Rectal smooth muscle tissue (tissue), 1 donor: ENCODE data around the gene IL17REL.

Experiments
- H3K27ac ChIP-seq: one replicate; pipeline ENCODE4 v1.7.0; 2013; ENCODE audit warnings: low read depth, low read length, inconsistent platforms
- H3K27me3 ChIP-seq: one replicate; pipeline ENCODE4 v1.7.0; 2013; ENCODE audit warnings: low read length; ENCODE audit not compliant: control insufficient read depth, insufficient read depth
- H3K36me3 ChIP-seq: one replicate; pipeline ENCODE4 v1.7.0; 2013; ENCODE audit warnings: low read length; ENCODE audit not compliant: control insufficient read depth, insufficient read depth
- H3K4me1 ChIP-seq: one replicate; pipeline ENCODE4 v1.7.0; 2013; ENCODE audit warnings: low read length; ENCODE audit not compliant: control insufficient read depth, insufficient read depth
- H3K4me3 ChIP-seq: one replicate; pipeline ENCODE4 v1.7.0; 2013; ENCODE audit warnings: low read length
- H3K9ac ChIP-seq: one replicate; pipeline ENCODE4 v1.7.0; 2013; ENCODE audit warnings: low read length

IL17REL gene

DNA sequence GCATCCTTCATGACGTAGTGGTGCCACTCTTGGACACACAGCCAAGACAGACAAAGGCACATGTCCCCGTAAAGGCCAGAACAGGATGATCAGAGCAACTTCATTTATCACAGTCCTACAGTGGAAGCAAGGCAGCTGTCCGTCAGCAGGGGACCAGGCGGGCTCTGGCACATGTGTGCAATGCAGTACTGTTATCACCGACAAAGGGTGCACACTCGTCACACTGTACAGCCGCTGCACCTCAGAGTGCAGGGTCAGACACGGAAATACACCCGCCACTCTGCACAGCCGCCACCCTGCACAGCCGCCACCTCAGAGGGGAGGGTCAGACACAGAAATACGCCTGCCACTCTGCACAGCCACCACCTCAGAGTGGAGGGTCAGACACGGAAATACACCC, 13.4 kb upstream of the IL17REL start:
- H3K4me1 ChIP-seq: no peaks in the 10 kb centered on the region
- no peak overlapping the region for H3K27ac ChIP-seq
- H3K4me3 ChIP-seq: no peak overlapping the region
- H3K36me3 ChIP-seq: no peaks in the 10 kb centered on the region
- no peak overlapping the region for H3K9ac ChIP-seq
- H3K27me3 ChIP-seq: peaks cover 4% of the 10 kb centered on the region

- peaks cover 3% of the 10 kb centered on the region for H3K27me3 ChIP-seq
- no peak overlapping the region for H3K4me3 ChIP-seq
- H3K4me1 ChIP-seq: no peaks in the 10 kb centered on the region
- H3K9ac ChIP-seq: no peak overlapping the region
- no peaks in the 10 kb centered on the region for H3K36me3 ChIP-seq
- H3K27ac ChIP-seq: no peak overlapping the region
Measured at GRCh38 chr22:50022171-50022819, 9.7 kb upstream of the IL17REL start.

GRCh38 chr22:50020606-50021005, 8.0 kb upstream of the IL17REL start:
- Histone ChIP-seq H3K27ac (no peak overlapping the region), H3K4me3 (no peak overlapping the region), H3K36me3 (no peaks in the 10 kb centered on the region), H3K9ac (no peak overlapping the region), H3K27me3 (peaks cover 3% of the 10 kb centered on the region), H3K4me1 (no peaks in the 10 kb centered on the region)

DNA sequence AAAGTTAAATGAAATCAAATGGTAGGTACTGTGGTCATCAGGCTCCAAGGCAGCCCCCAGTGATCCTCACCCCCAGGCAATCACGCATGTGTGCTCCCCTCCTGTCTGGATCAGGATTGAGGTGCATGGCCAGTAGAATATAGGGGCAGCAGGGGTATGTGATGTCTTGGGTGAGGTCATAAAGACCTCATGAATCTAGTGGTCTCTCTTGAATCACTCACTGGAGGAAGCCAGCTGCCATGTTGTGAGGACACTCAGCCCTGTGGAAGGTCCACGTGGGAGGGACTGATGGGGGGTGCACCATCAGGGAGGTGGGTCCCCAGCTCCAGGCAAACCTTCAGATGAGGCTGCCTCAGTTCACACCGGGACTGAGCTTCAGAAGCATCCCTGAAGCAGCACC, 6.8 kb upstream of the IL17REL start:
- Histone ChIP-seq H3K27me3 (peaks cover 11% of the 10 kb centered on the region), H3K27ac (no peak overlapping the region)

GRCh38 chr22:50018608-50019285, 6.2 kb upstream of the IL17REL start:
- H3K27ac ChIP-seq: no peak overlapping the region
- H3K36me3 ChIP-seq: no peaks in the 10 kb centered on the region
- peaks cover 17% of the 10 kb centered on the region for H3K27me3 ChIP-seq
- H3K4me1 ChIP-seq: no peaks in the 10 kb centered on the region
- H3K4me3 ChIP-seq: no peak overlapping the region
- no peak overlapping the region for H3K9ac ChIP-seq

More for the DNA sequence above, 6.8 kb upstream of the IL17REL start:
- no peak overlapping the region for H3K4me3 ChIP-seq
- H3K4me1 ChIP-seq: no peaks in the 10 kb centered on the region
- no peak overlapping the region for H3K9ac ChIP-seq
- no peaks in the 10 kb centered on the region for H3K36me3 ChIP-seq

DNA sequence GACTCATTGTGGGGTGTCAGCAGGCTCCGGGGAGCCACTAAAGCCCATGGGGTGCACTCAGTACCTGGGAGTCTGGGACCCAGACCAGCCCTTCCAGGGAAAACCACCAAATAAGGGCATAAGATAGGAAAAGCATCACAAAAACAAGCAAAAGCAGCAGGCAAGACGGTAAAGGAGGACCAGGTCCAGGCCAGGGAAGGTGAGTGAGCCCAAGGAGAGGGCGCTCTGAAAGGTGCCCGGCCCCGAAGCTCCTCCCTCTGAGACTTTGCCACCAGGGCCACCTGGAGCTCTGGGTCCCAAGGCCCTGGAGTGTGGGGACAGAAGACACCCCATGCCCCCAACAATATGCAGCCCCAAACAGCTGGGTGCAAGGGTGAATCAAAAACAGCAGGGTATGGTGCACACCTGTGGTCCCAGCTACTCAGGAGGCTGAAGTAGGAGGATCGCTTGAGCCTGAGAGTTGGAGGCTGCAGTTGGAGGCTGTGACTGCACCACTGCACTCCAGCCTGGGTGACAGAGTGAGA, 5.2 kb upstream of the IL17REL start:
- Histone ChIP-seq H3K36me3 (no peaks in the 10 kb centered on the region), H3K4me1 (no peaks in the 10 kb centered on the region), H3K4me3 (no peak overlapping the region), H3K27ac (no peak overlapping the region), H3K9ac (no peak overlapping the region), H3K27me3 (peaks cover 17% of the 10 kb centered on the region)

- no peaks in the 10 kb centered on the region for H3K4me1 ChIP-seq
- no peak overlapping the region for H3K4me3 ChIP-seq
- no peaks in the 10 kb centered on the region for H3K36me3 ChIP-seq
- H3K27me3 ChIP-seq: peaks cover 17% of the 10 kb centered on the region
- H3K9ac ChIP-seq: no peak overlapping the region
- H3K27ac ChIP-seq: no peak overlapping the region
Measured at GRCh38 chr22:50016988-50017700, 4.6 kb upstream of the IL17REL start.

DNA sequence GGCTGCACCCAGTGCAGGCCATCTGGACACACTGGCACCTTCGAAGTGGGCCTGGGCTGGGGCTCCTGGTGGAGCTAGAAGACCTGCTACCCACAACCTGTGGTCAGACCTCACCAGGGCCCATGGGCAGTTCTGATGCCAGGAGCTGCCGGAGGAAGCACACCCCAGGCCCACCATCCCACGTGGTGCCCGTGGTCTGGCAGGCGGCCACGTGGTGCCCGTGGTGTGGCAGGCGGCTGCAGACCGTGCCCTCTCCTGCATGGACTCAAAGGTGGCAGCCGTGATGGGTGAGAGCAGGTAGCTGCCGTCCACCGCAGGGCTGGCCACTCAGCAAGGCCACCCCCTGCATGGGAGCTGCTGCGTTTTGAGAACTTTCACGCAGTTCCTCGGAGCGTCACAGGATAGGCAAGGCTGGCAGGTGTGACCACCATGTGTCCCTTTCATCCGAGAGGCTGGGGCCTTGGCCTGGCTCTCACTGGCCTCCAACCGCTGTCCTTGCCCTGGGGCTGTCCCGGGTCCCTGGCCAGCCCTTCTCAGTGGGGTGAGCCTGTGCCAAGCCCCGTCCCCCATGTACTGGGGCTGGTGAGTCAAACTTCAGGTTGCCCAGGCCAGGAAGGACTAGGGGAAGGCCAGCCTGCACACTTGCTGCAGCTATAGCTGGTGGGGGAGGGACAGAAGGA, 3.9 kb upstream of the IL17REL start:
- no peaks in the 10 kb centered on the region for H3K36me3 ChIP-seq
- no peak overlapping the region for H3K9ac ChIP-seq
- H3K27me3 ChIP-seq: peaks cover 23% of the 10 kb centered on the region
- no peak overlapping the region for H3K27ac ChIP-seq
- no peak overlapping the region for H3K4me3 ChIP-seq
- H3K4me1 ChIP-seq: no peaks in the 10 kb centered on the region

DNA sequence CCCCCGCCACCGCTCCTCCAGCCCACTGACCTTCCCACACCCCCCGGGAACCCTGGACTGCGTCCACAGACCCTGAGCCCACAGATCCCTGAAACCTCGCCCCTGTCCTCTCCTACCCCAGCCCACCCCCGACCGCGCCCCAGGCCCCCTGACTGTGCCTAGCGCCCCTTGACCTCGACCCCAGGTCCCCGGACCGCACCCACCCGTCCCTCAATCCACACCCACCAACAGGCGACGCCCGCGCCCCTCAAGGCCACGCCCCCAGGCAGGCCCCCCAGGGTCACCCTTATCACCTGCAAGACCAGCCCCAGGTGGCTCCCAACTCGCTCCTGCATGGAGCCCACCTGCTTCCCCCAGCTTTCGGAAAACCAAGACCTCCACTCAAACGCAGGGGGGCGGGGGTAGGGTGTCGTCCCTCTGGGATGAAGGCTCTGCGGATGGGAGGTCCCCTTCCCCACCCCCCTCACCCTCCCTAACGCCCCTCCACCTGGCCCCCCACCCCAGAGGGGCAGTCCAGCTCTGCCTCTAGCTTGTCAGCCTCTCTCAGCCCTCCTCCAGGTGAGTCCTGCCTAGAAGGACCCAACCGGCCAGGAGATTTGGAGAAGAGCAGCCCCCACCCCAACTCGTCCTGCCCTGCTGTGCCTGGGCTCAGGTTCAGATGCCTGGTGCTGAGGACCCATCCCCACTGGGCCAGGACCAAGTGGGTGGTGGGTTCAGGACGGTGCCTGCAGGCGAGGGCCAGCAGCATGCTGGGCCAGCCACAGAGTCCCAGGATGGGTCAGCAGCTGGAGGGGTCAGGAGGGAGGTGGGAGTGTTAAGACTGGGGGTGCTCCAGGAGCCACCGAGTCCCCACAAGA, 3.1 kb upstream of the IL17REL start:
- Histone ChIP-seq H3K4me1 (no peaks in the 10 kb centered on the region), H3K9ac (no peak overlapping the region), H3K27ac (no peak overlapping the region), H3K4me3 (no peak overlapping the region), H3K36me3 (no peaks in the 10 kb centered on the region), H3K27me3 (peaks cover 25% of the 10 kb centered on the region)

DNA sequence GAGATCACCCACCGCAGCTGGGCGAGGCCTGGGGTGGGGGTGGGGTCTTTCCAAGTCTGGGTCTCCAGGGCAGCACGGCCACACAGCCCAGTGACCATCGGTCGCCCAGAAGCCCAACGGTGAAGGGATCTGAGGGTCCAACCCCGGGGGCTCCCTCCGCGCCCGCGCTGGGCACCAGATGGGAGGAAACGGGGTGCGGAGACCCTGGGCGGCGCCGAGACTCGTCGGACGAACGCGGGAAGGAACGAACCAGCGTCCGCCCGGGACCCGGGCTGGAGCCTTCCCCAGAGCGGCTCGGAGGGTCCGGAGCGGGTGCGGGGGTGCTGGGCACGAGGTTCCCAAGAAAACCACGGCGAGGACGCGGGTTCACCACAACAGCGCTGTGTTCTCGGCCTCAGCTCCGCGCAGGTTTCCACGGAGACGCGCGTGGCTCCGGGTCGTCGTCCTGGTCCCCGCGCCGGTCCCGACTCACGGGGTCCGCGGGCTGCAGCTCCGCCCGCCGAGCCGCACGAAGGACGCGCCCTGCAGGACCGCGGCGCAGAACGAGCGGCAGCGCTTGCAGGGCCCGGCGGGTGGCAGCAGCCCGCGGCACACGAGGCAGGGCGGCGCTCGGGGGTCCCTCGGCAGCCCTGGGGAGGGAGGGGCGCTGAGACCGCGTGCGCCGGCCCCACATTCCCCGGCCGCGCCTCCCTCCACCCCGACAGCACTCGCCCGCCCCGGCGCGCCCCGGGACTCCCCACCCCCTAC, 2.3 kb upstream of the IL17REL start:
- no peak overlapping the region for H3K9ac ChIP-seq
- H3K4me3 ChIP-seq: no peak overlapping the region
- H3K27ac ChIP-seq: no peak overlapping the region
- H3K36me3 ChIP-seq: no peaks in the 10 kb centered on the region
- H3K27me3 ChIP-seq: peaks cover 29% of the 10 kb centered on the region
- H3K4me1 ChIP-seq: no peaks in the 10 kb centered on the region

GRCh38 chr22:50014053-50014501, 1.5 kb upstream of the IL17REL start:
- H3K27ac ChIP-seq: no peak overlapping the region
- H3K27me3 ChIP-seq: peaks cover 30% of the 10 kb centered on the region
- no peak overlapping the region for H3K4me3 ChIP-seq
- H3K9ac ChIP-seq: no peak overlapping the region
- no peaks in the 10 kb centered on the region for H3K36me3 ChIP-seq
- H3K4me1 ChIP-seq: no peaks in the 10 kb centered on the region
